ENCODE data around the gene FRG2B.

GRCh38 chr10:133600657-133601056, 25.9 kb downstream of the FRG2B start:
- TF ChIP-seq POLR2A (IDR thresholded peaks at IDR 0.05; ENCODE audit: low read length) (no peak), GATA1 (IDR thresholded peaks at IDR 0.05; ENCODE audit: low read depth, low read length) (no peak)

Data from erythroblast (primary cell).